C4-2B (cell line): ENCODE data around the gene FHIT.

Experiments
- H3K27ac ChIP-seq: fragments of 450-650 bp; 2 replicates; pipeline ENCODE4 v1.5.1; 2017
- CTCF ChIP-seq: fragments of 450-650 bp; conservative IDR thresholded peaks from 2 replicates; pipeline ENCODE4 v1.5.1; 2017; ENCODE audit warnings: mild to moderate bottlenecking
- ZFX ChIP-seq: fragments of 450-650 bp; IDR thresholded peaks from 2 replicates; pipeline ENCODE4 v1.6.1; 2017

FHIT gene

GRCh38 chr3:61252836-61253235 lies 1.6 kb upstream of the FHIT start:
- TF ChIP-seq ZFX = no peak
- no peak for TF ChIP-seq CTCF
- no peak overlapping the region for H3K27ac ChIP-seq

GRCh38 chr3:61250784-61251173 lies 473 bp downstream of the FHIT start:
- no peak for TF ChIP-seq ZFX
- TF ChIP-seq CTCF = no peak
- peak overlapping the region; percentile 79 for H3K27ac ChIP-seq

- TF ChIP-seq ZFX = no peak
- TF ChIP-seq CTCF = no peak
- H3K27ac ChIP-seq = no peak overlapping the region
Measured at GRCh38 chr3:61248496-61248895, 2.8 kb downstream of the FHIT start.

- no peak overlapping the region for H3K27ac ChIP-seq
- TF ChIP-seq CTCF (no peak), ZFX (no peak)
Measured at GRCh38 chr3:61247191-61247590, 4.1 kb downstream of the FHIT start.

GRCh38 chr3:61239871-61240270 lies 11.4 kb downstream of the FHIT start:
- H3K27ac ChIP-seq = no peak overlapping the region; the same call in 1 of the 2 replicates
- no peak for TF ChIP-seq CTCF
- TF ChIP-seq ZFX = no peak

- H3K27ac ChIP-seq = no peak overlapping the region
- TF ChIP-seq CTCF (no peak), ZFX (no peak)
Measured at GRCh38 chr3:61237858-61238257, 13.4 kb downstream of the FHIT start.

- TF ChIP-seq CTCF (no peak), ZFX (no peak)
- no peak overlapping the region for H3K27ac ChIP-seq
Measured at GRCh38 chr3:61236556-61236955, 14.7 kb downstream of the FHIT start.
